Endodermal cell (in vitro differentiated cells): ENCODE results near the gene TNFRSF8. TPM values are rescaled to one million over a fixed set of nuclear protein-coding genes. Genes with fewer than 3 reads are reported as not detected.

Source experiments
- DNase-seq: peaks from one replicate; pipeline ENCODE4 v3.0.0-alpha.2; 2017
- H3K27ac ChIP-seq: 2 replicates; pipeline ENCODE4 v1.5.1; 2013; ENCODE audit warnings: mild to moderate bottlenecking, low read depth, low read length, moderate library complexity
- H3K27me3 ChIP-seq: 2 replicates; pipeline ENCODE4 v1.6.1; 2013; ENCODE audit warnings: mild to moderate bottlenecking, low read length, moderate library complexity; ENCODE audit not compliant: insufficient read depth, control insufficient read depth, poor library complexity, severe bottlenecking
- H3K36me3 ChIP-seq: 2 replicates; pipeline ENCODE4 v1.7.0; 2013; ENCODE audit warnings: mild to moderate bottlenecking, low read length, moderate library complexity; ENCODE audit not compliant: control insufficient read depth, insufficient read depth
- H3K4me1 ChIP-seq: one replicate; pipeline ENCODE4 v1.7.0; 2013; ENCODE audit warnings: low read length; ENCODE audit not compliant: control insufficient read depth, insufficient read depth
- H3K4me3 ChIP-seq: 2 replicates; pipeline ENCODE4 v1.5.1; 2013; ENCODE audit warnings: mild to moderate bottlenecking, low read length, moderate library complexity
- H3K9ac ChIP-seq: 2 replicates; pipeline ENCODE4 v1.6.1; 2013; ENCODE audit warnings: mild to moderate bottlenecking, low read length, moderate library complexity; ENCODE audit not compliant: poor library complexity, severe bottlenecking; ENCODE audit errors: extremely low read depth
- H3K9me3 ChIP-seq: 2 replicates; pipeline ENCODE4 v1.6.1; 2013; ENCODE audit warnings: mild to moderate bottlenecking, low read length, moderate library complexity; ENCODE audit not compliant: control insufficient read depth
- H3K27ac Mint-ChIP-seq: 2 replicates; pipeline ENCODE4 v1.8.0; 2020; ENCODE audit warnings: mixed read lengths
- H3K27me3 Mint-ChIP-seq: 2 replicates; pipeline ENCODE4 v1.8.0; 2021; ENCODE audit warnings: mild to moderate bottlenecking, mixed read lengths; ENCODE audit not compliant: insufficient read depth
- H3K36me3 Mint-ChIP-seq: 2 replicates; pipeline ENCODE4 v1.8.0; 2020; ENCODE audit warnings: low read depth, mixed read lengths
- H3K4me1 Mint-ChIP-seq: 2 replicates; pipeline ENCODE4 v1.8.0; 2020; ENCODE audit warnings: mixed read lengths
- H3K4me3 Mint-ChIP-seq: 2 replicates; pipeline ENCODE4 v1.8.0; 2020; ENCODE audit warnings: mild to moderate bottlenecking, moderate library complexity, mixed read lengths
- H3K9me3 Mint-ChIP-seq: 2 replicates; pipeline ENCODE4 v1.8.0; 2020; ENCODE audit warnings: mild to moderate bottlenecking, mixed read lengths
- WGBS, 2 experiments: methylation state at CpG; one replicate each; pipeline versions ENCODE4 v1.1.5 to v1.1.7; 2013; ENCODE audit warnings: missing lambda C conversion rate in 2 of 2, mixed read lengths in 1 of 2; ENCODE audit not compliant: insufficient coverage in 1 of 2, insufficient read length in 1 of 2; 5-methylcytosine and 5-hydroxymethylcytosine counted together
- total RNA-seq, 2 donors: library from RNA; stranded (reverse); fragmentation: NEBNext Ultra II Directional in 1 of 2; extraction: Animal tissue kit (Norgen Biotek cat#: 25700) in 1 of 2; gene quantifications; 2 replicates in 1 of 2; 3 replicates in 1 of 2; pipeline ENCODE4 v1.2.1, GENCODE V29; 2021
- TF ChIP-seq, protein P1 (sequence below): fragments of 200-600 bp; sonication (generic); conservative IDR thresholded peaks from 2 replicates; pipeline ENCODE4 v1.5.0; 2021; ENCODE audit warnings: antibody characterized with exemption, mild to moderate bottlenecking

Gene TNFRSF8
- total RNA-seq, 2 donors from 2014 or later = 0.69 to 2.3 TPM

DNA sequence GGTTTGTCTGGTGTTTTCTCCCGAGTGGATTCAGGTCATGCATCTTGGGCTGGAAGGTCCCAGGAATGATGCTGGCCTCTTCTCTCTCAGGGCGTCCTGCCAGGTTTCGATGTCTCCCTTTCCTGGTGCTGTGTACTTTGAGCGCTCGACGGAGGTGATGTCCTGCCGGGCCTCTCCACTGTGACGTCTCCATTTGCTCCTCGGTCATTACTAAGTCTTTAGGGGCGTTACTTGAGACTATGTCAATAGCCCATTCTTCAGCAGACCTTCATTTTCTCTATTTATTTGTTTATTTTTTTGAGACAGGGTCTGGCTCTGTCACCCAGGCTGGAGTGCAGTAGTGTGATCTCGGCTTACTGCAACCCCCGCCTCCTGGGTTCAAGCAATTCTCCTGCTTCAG, 66.5 kb downstream of the TNFRSF8 start:
- Histone ChIP-seq H3K9ac (no peak overlapping the region), H3K27ac (no peak overlapping the region), H3K9me3 (no peaks in the 10 kb centered on the region), H3K4me3 (no peak overlapping the region), H3K27me3 (no peaks in the 10 kb centered on the region), H3K36me3 (no peaks in the 10 kb centered on the region), H3K4me1 (peaks cover 4% of the 10 kb centered on the region)
- no peak overlapping the region for H3K4me3 Mint-ChIP-seq
- TF ChIP-seq, protein P1, sequence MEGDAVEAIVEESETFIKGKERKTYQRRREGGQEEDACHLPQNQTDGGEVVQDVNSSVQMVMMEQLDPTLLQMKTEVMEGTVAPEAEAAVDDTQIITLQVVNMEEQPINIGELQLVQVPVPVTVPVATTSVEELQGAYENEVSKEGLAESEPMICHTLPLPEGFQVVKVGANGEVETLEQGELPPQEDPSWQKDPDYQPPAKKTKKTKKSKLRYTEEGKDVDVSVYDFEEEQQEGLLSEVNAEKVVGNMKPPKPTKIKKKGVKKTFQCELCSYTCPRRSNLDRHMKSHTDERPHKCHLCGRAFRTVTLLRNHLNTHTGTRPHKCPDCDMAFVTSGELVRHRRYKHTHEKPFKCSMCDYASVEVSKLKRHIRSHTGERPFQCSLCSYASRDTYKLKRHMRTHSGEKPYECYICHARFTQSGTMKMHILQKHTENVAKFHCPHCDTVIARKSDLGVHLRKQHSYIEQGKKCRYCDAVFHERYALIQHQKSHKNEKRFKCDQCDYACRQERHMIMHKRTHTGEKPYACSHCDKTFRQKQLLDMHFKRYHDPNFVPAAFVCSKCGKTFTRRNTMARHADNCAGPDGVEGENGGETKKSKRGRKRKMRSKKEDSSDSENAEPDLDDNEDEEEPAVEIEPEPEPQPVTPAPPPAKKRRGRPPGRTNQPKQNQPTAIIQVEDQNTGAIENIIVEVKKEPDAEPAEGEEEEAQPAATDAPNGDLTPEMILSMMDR = no peak
- H3K36me3 Mint-ChIP-seq = no peaks in the 10 kb centered on the region
- no peak overlapping the region for H3K27ac Mint-ChIP-seq
- WGBS, 2 experiments = 84 to 87% methylated on average over 9 to 12 of the region's 12 CpGs
- DNase-seq = no peak
- H3K27me3 Mint-ChIP-seq = no peaks in the 10 kb centered on the region
- peaks cover 10% of the 10 kb centered on the region for H3K4me1 Mint-ChIP-seq
- H3K9me3 Mint-ChIP-seq = no peaks in the 10 kb centered on the region

DNA sequence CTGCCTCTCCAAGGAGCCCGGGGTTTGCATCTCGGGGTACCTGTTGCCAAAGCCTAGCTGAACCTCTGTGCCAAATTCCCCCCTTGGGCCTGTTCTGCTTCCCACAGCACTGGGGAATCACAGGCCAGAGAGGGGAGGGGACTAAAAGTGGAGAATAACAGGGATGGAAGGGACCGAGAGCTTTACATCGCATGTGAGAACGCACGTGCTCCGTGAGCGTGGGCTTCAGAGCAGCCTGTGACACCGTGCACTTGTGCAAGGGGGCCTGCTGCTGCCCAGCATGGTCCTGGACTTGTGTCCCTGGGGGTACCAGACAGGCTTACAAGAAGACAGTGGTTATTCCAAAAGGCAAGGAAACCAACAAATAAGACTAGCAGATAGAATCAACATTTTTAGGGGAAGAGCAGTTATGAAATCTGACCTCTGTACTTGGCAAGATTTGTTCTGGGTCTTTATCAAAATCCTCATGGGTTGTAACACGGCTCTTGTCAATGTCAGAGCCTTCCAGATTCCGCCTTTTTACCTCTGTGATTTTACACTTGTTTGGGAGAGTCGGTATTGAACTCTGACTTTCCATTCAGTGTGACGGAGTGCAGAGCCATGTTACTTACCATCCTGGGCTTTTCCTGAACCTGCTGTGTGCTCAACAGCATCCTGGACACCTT, 67.5 kb downstream of the TNFRSF8 start:
- Histone ChIP-seq H3K9me3 (no peaks in the 10 kb centered on the region), H3K27me3 (no peaks in the 10 kb centered on the region), H3K27ac (no peak overlapping the region), H3K4me1 (peaks cover 2% of the 10 kb centered on the region), H3K36me3 (no peaks in the 10 kb centered on the region), H3K9ac (no peak overlapping the region), H3K4me3 (no peak overlapping the region)
- no peak for DNase-seq
- H3K36me3 Mint-ChIP-seq = no peaks in the 10 kb centered on the region
- WGBS, 2 experiments = 87% methylated on average over 12 to 13 of the region's 13 CpGs
- no peak overlapping the region for H3K4me3 Mint-ChIP-seq
- peaks cover 9% of the 10 kb centered on the region for H3K4me1 Mint-ChIP-seq
- H3K27ac Mint-ChIP-seq = no peak overlapping the region
- TF ChIP-seq, protein P1 = no peak
- no peaks in the 10 kb centered on the region for H3K27me3 Mint-ChIP-seq
- no peaks in the 10 kb centered on the region for H3K9me3 Mint-ChIP-seq

DNA sequence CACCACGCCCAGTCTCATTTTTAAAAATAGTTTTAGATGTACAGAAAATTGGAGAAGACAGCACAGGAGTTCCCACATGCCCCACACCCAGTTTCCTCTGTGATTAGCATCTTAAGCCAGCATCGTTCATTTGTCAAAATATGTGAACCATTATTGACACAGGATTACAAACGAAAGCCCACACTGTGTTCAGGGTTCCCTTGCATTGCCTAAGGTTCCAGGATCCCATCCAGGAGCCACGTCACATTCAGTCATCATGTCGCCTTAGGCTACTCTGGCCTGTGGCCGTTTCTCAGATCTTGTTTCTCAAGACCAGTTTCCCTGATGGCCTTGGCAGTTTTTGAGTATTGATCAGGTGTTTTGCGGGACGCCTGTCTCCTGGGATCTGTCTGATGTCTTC, 69.0 kb downstream of the TNFRSF8 start:
- no peaks in the 10 kb centered on the region for H3K27me3 Mint-ChIP-seq
- TF ChIP-seq, protein P1 = no peak
- peaks cover 5% of the 10 kb centered on the region for H3K4me1 Mint-ChIP-seq
- 94 to 95% methylated on average over 8 of the region's 8 CpGs for WGBS, 2 experiments
- H3K4me3 Mint-ChIP-seq = no peak overlapping the region
- no peaks in the 10 kb centered on the region for H3K36me3 Mint-ChIP-seq
- no peak for DNase-seq
- no peak overlapping the region for H3K27ac ChIP-seq
- H3K27ac Mint-ChIP-seq = no peak overlapping the region
- no peaks in the 10 kb centered on the region for H3K9me3 ChIP-seq
- no peaks in the 10 kb centered on the region for H3K36me3 ChIP-seq
- no peaks in the 10 kb centered on the region for H3K27me3 ChIP-seq
- no peaks in the 10 kb centered on the region for H3K4me1 ChIP-seq
- no peaks in the 10 kb centered on the region for H3K9me3 Mint-ChIP-seq
- H3K4me3 ChIP-seq = no peak overlapping the region
- H3K9ac ChIP-seq = no peak overlapping the region
